Type B pancreatic cell (in vitro differentiated cells): ENCODE data around the gene HEMK1. TPM values are rescaled to one million over a fixed set of nuclear protein-coding genes. Genes with fewer than 3 reads are reported as not detected.

Experiments used
- DNase-seq: peaks from one replicate; pipeline ENCODE4 v3.0.0; 2021; ENCODE audit warnings: mixed read lengths; ENCODE audit not compliant: unreplicated experiment; ENCODE audit errors: extremely low spot score
- H3K27ac Mint-ChIP-seq: 2 replicates; pipeline ENCODE4 v1.8.0; 2021; ENCODE audit warnings: mild to moderate bottlenecking, mixed read lengths
- H3K27me3 Mint-ChIP-seq: 2 replicates; pipeline ENCODE4 v1.8.0; 2021; ENCODE audit warnings: mixed read lengths
- H3K36me3 Mint-ChIP-seq: 2 replicates; pipeline ENCODE4 v1.8.0; 2021; ENCODE audit warnings: mixed read lengths
- H3K4me1 Mint-ChIP-seq: one replicate; pipeline ENCODE4 v1.8.0; 2021; ENCODE audit warnings: mixed read lengths; ENCODE audit not compliant: unreplicated experiment
- H3K4me3 Mint-ChIP-seq: 2 replicates; pipeline ENCODE4 v1.8.0; 2021; ENCODE audit warnings: mild to moderate bottlenecking, mixed read lengths
- H3K9me3 Mint-ChIP-seq: 2 replicates; pipeline ENCODE4 v1.8.0; 2021; ENCODE audit warnings: mixed read lengths
- total RNA-seq: library from RNA; stranded (reverse); gene quantifications from 2 replicates; pipeline ENCODE4 v1.2.1, GENCODE V29; 2021; ENCODE audit warnings: low replicate concordance
- TF ChIP-seq, protein P1 (sequence below): fragments of 200-600 bp; sonication (generic); conservative IDR thresholded peaks from 2 replicates; pipeline ENCODE4 v1.5.0; 2021; ENCODE audit warnings: antibody characterized with exemption, mild to moderate bottlenecking

Gene HEMK1
- total RNA-seq, 1 donor from 2014 or later = 29.9 TPM

DNA sequence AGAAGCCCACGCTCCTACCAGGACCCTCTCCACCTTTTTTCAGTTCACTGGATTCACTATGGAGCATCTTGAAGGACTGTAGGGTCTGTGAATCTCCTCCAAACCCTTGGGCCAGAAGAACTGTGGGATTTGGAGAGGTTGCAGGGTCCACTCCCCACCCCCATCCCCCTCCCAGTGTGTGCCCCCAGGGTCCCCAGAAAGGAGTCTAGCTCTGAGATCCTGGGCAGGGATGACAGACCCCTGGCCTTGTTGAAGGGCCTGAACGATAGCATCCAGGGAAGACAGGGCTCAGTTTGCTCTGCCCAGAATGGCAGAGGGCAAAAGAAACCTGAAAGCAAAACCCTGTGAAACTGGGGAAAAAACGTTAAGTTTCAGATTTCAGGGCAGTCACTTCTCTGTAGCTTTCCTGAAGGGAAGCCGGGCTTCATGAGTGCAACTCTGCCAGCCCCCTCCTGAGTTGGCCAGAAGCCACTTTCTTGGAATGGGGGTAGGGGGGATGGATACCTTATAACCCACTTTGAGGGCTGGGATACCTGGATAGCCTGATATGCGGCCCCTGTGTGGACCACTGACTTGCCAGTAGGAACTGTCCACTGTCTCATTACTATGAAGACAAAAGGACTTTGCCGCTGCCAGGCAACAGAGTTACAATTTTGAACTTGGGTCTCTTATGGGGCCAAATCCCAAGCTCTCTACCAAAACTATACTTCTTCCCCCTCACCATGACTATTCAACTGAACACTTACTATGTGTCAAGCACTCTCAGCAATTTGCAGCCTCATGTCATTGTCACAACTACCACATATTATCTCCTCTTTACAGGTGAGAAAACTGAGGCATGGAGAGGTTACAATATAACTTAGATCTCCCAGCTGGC is 43.9 kb downstream of the HEMK1 start:
- H3K27me3 Mint-ChIP-seq = peaks cover 15% of the 10 kb centered on the region

DNA sequence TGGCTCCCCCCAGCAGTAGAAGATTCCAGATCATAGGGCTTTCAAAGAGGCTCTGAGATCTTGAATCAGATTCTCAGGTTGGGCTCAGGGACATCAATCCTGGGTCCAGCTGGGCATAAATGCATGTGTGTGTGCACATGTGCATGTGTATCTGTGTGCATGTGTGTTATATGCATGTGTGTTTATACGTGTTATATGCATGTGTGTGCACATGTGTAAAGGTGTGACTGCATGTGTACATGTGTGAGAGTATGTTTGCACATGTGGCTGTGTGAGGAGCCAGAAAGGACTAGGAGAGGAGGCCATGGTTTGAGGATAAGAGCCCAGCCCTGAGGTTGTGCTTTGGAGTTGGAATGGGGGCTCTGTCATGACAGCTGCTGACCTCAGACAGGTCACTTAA is 45.9 kb downstream of the HEMK1 start:
- no peaks in the 10 kb centered on the region for H3K9me3 Mint-ChIP-seq
- peaks cover 39% of the 10 kb centered on the region for H3K4me1 Mint-ChIP-seq
- no peaks in the 10 kb centered on the region for H3K36me3 Mint-ChIP-seq
- H3K4me3 Mint-ChIP-seq = no peak overlapping the region
- H3K27me3 Mint-ChIP-seq = peaks cover 15% of the 10 kb centered on the region
- DNase-seq = no peak
- TF ChIP-seq, protein P1, sequence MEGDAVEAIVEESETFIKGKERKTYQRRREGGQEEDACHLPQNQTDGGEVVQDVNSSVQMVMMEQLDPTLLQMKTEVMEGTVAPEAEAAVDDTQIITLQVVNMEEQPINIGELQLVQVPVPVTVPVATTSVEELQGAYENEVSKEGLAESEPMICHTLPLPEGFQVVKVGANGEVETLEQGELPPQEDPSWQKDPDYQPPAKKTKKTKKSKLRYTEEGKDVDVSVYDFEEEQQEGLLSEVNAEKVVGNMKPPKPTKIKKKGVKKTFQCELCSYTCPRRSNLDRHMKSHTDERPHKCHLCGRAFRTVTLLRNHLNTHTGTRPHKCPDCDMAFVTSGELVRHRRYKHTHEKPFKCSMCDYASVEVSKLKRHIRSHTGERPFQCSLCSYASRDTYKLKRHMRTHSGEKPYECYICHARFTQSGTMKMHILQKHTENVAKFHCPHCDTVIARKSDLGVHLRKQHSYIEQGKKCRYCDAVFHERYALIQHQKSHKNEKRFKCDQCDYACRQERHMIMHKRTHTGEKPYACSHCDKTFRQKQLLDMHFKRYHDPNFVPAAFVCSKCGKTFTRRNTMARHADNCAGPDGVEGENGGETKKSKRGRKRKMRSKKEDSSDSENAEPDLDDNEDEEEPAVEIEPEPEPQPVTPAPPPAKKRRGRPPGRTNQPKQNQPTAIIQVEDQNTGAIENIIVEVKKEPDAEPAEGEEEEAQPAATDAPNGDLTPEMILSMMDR = no peak
- no peak overlapping the region for H3K27ac Mint-ChIP-seq

More for the DNA sequence above, 43.9 kb downstream of the HEMK1 start:
- Mint-ChIP-seq H3K4me1 (peaks cover 42% of the 10 kb centered on the region), H3K36me3 (peaks cover 3% of the 10 kb centered on the region), H3K27ac (peak overlapping the region; percentile 92), H3K9me3 (no peaks in the 10 kb centered on the region), H3K4me3 (peak overlapping the region; percentile 91)
- TF ChIP-seq, protein P1 = no peak
- DNase-seq = no peak

DNA sequence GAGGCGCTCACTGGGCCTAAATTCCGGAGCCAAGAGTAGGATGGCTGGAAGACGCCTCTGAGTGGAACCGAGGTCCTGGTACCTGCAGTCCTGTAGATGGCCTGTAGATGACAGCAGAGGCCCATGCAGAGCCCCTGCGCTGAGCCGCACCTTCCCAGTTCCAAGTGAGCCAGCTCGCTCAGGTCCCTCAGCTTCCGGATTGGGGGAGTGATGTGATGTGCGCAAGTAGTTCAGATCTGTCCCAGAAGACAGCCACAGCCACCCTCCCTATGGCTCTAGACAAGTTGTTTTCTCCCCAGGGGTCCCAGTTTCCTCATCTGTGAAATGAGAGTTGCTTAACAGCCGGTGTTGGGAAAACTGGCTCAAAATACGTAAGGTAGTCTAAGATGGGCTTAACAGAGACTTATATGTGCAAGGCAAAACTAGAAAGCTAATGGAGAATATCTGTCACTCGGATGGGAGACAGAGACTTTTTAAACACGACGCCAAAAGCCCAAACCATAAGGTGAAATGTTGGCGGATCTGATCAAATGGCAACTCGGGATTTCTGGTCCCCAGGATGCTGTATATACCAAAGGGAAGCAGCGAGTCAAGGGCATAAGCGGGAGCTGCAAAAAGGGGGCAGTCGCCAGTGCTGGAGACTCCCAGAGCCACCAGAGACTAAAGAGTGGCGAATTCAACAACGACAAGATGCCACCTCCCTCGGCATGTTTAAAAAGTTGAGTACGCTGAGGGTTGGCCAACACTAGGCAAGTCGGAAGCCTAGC is 46.9 kb downstream of the HEMK1 start:
- Mint-ChIP-seq H3K9me3 (no peaks in the 10 kb centered on the region), H3K27ac (peak overlapping the region; percentile 92), H3K4me1 (peaks cover 36% of the 10 kb centered on the region), H3K27me3 (peaks cover 15% of the 10 kb centered on the region), H3K4me3 (peak overlapping the region; percentile 87), H3K36me3 (peaks cover 6% of the 10 kb centered on the region)
- peak; percentile 89 for DNase-seq
- TF ChIP-seq, protein P1 = peak; percentile 98

DNA sequence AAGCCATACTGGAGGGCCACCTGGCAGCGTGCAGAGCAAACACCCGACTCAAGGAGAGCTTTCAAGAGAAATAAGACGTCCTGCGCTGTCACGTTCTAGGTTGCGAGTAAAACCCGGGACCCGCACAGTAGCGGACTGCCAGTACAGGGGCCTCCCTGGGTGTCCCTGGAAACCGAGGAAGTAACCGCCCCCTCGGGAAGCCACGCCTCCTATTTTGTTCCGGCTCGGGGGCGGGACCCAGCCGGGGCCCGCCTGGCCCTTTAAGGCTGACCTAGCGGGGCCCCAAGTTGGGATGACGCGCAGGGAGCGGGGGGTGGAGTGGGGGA is 47.4 kb downstream of the HEMK1 start:
- TF ChIP-seq, protein P1 = no peak
- Mint-ChIP-seq H3K36me3 (peaks cover 6% of the 10 kb centered on the region), H3K4me1 (peaks cover 36% of the 10 kb centered on the region), H3K27ac (peak overlapping the region; percentile 92), H3K9me3 (no peaks in the 10 kb centered on the region), H3K4me3 (peak overlapping the region; percentile 87), H3K27me3 (peaks cover 15% of the 10 kb centered on the region)
- DNase-seq = peak; percentile 94

DNA sequence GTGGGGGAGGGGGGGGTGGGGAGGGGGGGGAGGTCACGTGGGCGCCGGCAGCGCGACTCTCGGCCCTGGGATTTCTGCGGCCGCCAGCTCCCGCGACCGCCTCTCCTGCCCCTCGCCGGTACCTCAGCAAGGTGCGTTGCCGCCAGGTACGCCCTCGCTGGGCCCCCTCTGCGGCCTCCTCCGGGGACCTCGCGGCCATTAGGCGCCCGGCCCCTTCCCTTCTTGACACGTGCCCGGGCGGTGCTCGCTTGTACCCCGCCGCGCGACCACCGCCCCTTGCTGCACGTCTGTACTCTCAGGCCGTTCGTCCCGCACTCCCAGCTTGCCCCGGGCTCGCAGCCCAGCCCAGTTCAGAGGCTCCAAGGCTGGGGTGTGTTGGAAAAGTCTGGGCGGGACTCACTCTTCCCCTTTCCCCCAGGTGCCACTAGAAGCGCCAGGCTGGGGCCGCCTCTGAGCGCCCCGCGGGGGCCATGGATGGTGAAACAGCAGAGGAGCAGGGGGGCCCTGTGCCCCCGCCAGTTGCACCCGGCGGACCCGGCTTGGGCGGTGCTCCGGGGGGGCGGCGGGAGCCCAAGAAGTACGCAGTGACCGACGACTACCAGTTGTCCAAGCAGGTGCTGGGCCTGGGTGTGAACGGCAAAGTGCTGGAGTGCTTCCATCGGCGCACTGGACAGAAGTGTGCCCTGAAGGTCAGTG is 47.9 kb downstream of the HEMK1 start, which contains the start of gene MAPKAPK3:
Gene MAPKAPK3 (plus strand): TSS at position 56 of the 696 bp plus-strand sequence. CDS start 415 bp downstream, at position 471.
- Mint-ChIP-seq H3K9me3 (no peaks in the 10 kb centered on the region), H3K4me3 (peak within 1 kb of the TSS; percentile 87), H3K4me1 (peaks cover 32% of the 10 kb centered on the region), H3K27me3 (peaks cover 11% of the 10 kb centered on the region), H3K36me3 (peaks cover 6% of the 10 kb centered on the region), H3K27ac (peak within 1 kb of the TSS; percentile 92)
- no peak for DNase-seq
- TF ChIP-seq, protein P1 = peak; percentile 9
